HUES64 (cell line): ENCODE data around the gene CFAP47.

Experiments used
- H3K27ac ChIP-seq: 2 replicates; pipeline ENCODE4 v1.7.0; 2013; ENCODE audit warnings: low read depth, low read length, inconsistent platforms
- H3K27me3 ChIP-seq: 2 replicates; pipeline ENCODE4 v1.6.1; 2013; ENCODE audit warnings: mild to moderate bottlenecking, low read length; ENCODE audit not compliant: insufficient read depth
- H3K36me3 ChIP-seq: 2 replicates; pipeline ENCODE4 v1.6.1; 2013; ENCODE audit warnings: mild to moderate bottlenecking, low read length; ENCODE audit not compliant: insufficient read depth
- H3K4me1 ChIP-seq: 2 replicates; pipeline ENCODE4 v1.6.1; 2013; ENCODE audit warnings: mild to moderate bottlenecking, low read length, moderate library complexity; ENCODE audit not compliant: insufficient read depth
- H3K4me3 ChIP-seq: 2 replicates; pipeline ENCODE4 v1.5.1; 2013; ENCODE audit warnings: mild to moderate bottlenecking, low read length, moderate library complexity
- H3K9ac ChIP-seq: 2 replicates; pipeline ENCODE4 v1.6.1; 2013; ENCODE audit warnings: mild to moderate bottlenecking, low read depth, low read length
- H3K9me3 ChIP-seq: 2 replicates; pipeline ENCODE4 v1.6.1; 2013; ENCODE audit warnings: low read depth, low read length; ENCODE audit not compliant: insufficient read depth
- WGBS: fragments of 150-250, 120-280 bp; methylation state at CpG from one replicate; pipeline ENCODE4 v1.1.7; 2013; ENCODE audit warnings: missing lambda C conversion rate; 5-methylcytosine and 5-hydroxymethylcytosine counted together

The CFAP47 gene

GRCh38 chrX:36388901-36389300 is 469.4 kb downstream of the CFAP47 start:
- 86% methylated on average over 3 of the region's 4 CpGs for WGBS
- Histone ChIP-seq H3K36me3 (no peaks in the 10 kb centered on the region), H3K27me3 (no peaks in the 10 kb centered on the region)

GRCh38 chrX:36401774-36402173 is 482.2 kb downstream of the CFAP47 start:
- H3K9ac ChIP-seq: no peak overlapping the region
- no peaks in the 10 kb centered on the region for H3K27me3 ChIP-seq
- no peaks in the 10 kb centered on the region for H3K36me3 ChIP-seq
- no peaks in the 10 kb centered on the region for H3K4me1 ChIP-seq
- no peaks in the 10 kb centered on the region for H3K9me3 ChIP-seq
- no peak overlapping the region for H3K4me3 ChIP-seq
- WGBS: 88% methylated on average over 2 of the region's 3 CpGs
- no peak overlapping the region for H3K27ac ChIP-seq

More at GRCh38 chrX:36388901-36389300, 469.4 kb downstream of the CFAP47 start:
- no peak overlapping the region for H3K4me3 ChIP-seq
- no peaks in the 10 kb centered on the region for H3K9me3 ChIP-seq
- H3K27ac ChIP-seq: no peak overlapping the region
- no peaks in the 10 kb centered on the region for H3K4me1 ChIP-seq
- H3K9ac ChIP-seq: no peak overlapping the region

GRCh38 chrX:36407836-36408235 is 488.3 kb downstream of the CFAP47 start:
- Histone ChIP-seq H3K27me3 (no peaks in the 10 kb centered on the region), H3K9me3 (no peaks in the 10 kb centered on the region), H3K4me1 (no peaks in the 10 kb centered on the region), H3K4me3 (no peak overlapping the region), H3K9ac (no peak overlapping the region), H3K27ac (no peak overlapping the region), H3K36me3 (no peaks in the 10 kb centered on the region)
- WGBS: 93% methylated on average over 8 of the region's 8 CpGs

- Histone ChIP-seq H3K9ac (no peak overlapping the region), H3K27me3 (no peaks in the 10 kb centered on the region), H3K27ac (no peak overlapping the region), H3K4me1 (no peaks in the 10 kb centered on the region), H3K36me3 (no peaks in the 10 kb centered on the region), H3K4me3 (no peak overlapping the region), H3K9me3 (no peaks in the 10 kb centered on the region)
- no CpG with 5 or more reads among the region's 2 CpGs for WGBS
Measured at GRCh38 chrX:36414056-36414455, 494.5 kb downstream of the CFAP47 start.

GRCh38 chrX:36422368-36422767 is 502.8 kb downstream of the CFAP47 start:
- WGBS: 87% methylated on average over 1 of the region's 1 CpG
- Histone ChIP-seq H3K27ac (peak overlapping the region; percentile 41; the same call in 1 of the 2 replicates), H3K9me3 (no peaks in the 10 kb centered on the region), H3K4me3 (no peak overlapping the region), H3K4me1 (peaks cover 7% of the 10 kb centered on the region; the same call in 1 of the 2 replicates), H3K9ac (no peak overlapping the region), H3K27me3 (no peaks in the 10 kb centered on the region), H3K36me3 (no peaks in the 10 kb centered on the region)

GRCh38 chrX:36431819-36432218 is 512.3 kb downstream of the CFAP47 start:
- no peaks in the 10 kb centered on the region for H3K9me3 ChIP-seq
- 100% methylated on average over 1 of the region's 3 CpGs for WGBS
- no peak overlapping the region for H3K27ac ChIP-seq
- H3K9ac ChIP-seq: no peak overlapping the region
- no peaks in the 10 kb centered on the region for H3K27me3 ChIP-seq
- H3K4me3 ChIP-seq: no peak overlapping the region
- H3K36me3 ChIP-seq: no peaks in the 10 kb centered on the region
- no peaks in the 10 kb centered on the region for H3K4me1 ChIP-seq

- Histone ChIP-seq H3K4me3 (no peak overlapping the region), H3K9me3 (no peaks in the 10 kb centered on the region), H3K36me3 (no peaks in the 10 kb centered on the region), H3K9ac (no peak overlapping the region), H3K4me1 (no peaks in the 10 kb centered on the region), H3K27me3 (no peaks in the 10 kb centered on the region), H3K27ac (no peak overlapping the region)
- WGBS: 88% methylated on average over 1 of the region's 1 CpG
Measured at GRCh38 chrX:36434522-36434921, 515.0 kb downstream of the CFAP47 start.
